Endothelial cell of umbilical vein (primary cell): ENCODE results near the gene LRRC34. TPM values are rescaled to one million over a fixed set of nuclear protein-coding genes. Genes with fewer than 3 reads are reported as not detected.

Source experiments
- BruUV-seq: library from RNA; stranded (reverse); fragments of 400-500 nt; replicated peaks from 2 replicates; lab custom pipeline; 2021; lab: Mats Ljungman, UMichigan
- CTCF ChIA-PET: fragments of 300-600, 350-600 bp; sonication (Branson Sonifier 250); formaldehyde crosslinking; loops from one replicate; lab custom pipeline; 2021; ENCODE audit warnings: antibody characterized with exemption, inconsistent platforms; lab: Charles Lee
- POLR2A ChIA-PET: fragments of 300-600, 350-600 bp; sonication (Branson Sonifier 250); formaldehyde crosslinking; loops from one replicate; lab custom pipeline; 2021; ENCODE audit warnings: antibody characterized with exemption, inconsistent platforms; lab: Charles Lee
- DNase-seq: peaks from one replicate; pipeline ENCODE4 v3.0.0-alpha.2; 2011; ENCODE audit warnings: low read depth, low spot score
- FAIRE-seq: peaks from 2 replicates; lab custom pipeline; 2011; peaks lifted over from hg19 to GRCh38; lab: Jason Lieb, UNC
- H2AFZ ChIP-seq: 2 replicates; pipeline ENCODE4 v1.6.0; 2012; ENCODE audit warnings: low read depth, low read length, control low read depth, inconsistent platforms
- H3K27ac ChIP-seq: 2 replicates; pipeline ENCODE4 v1.5.1; 2011; ENCODE audit warnings: low read depth, mild to moderate bottlenecking, control low read depth, low read length, moderate library complexity; ENCODE audit not compliant: insufficient read depth
- H3K27me3 ChIP-seq, 2 experiments: 2 replicates each; pipeline versions ENCODE4 v1.6.0 to v1.6.1; 2011; ENCODE audit warnings: low read length in 2 of 2, mixed read lengths in 1 of 2; ENCODE audit not compliant: control insufficient read depth in 2 of 2, insufficient read depth in 2 of 2
- H3K36me3 ChIP-seq, 2 experiments: 2 replicates in 1 of 2; 3 replicates in 1 of 2; pipeline ENCODE4 v1.5.1; 2011; ENCODE audit warnings: low read length in 2 of 2, mild to moderate bottlenecking in 1 of 2, moderate library complexity in 1 of 2; ENCODE audit not compliant: control insufficient read depth in 2 of 2, insufficient read depth in 2 of 2; ENCODE audit errors: extremely low read depth in 1 of 2
- H3K4me1 ChIP-seq: 3 replicates; pipeline ENCODE4 v1.5.1; 2011; ENCODE audit warnings: mild to moderate bottlenecking, low read length; ENCODE audit not compliant: control insufficient read depth, insufficient read depth; ENCODE audit errors: extremely low read depth
- H3K4me2 ChIP-seq: 2 replicates; pipeline ENCODE4 v1.6.1; 2011; ENCODE audit warnings: low read length, control low read depth, mixed read lengths; ENCODE audit not compliant: insufficient read depth
- H3K4me3 ChIP-seq, 3 experiments: fragments of 200-600 bp in 1 of 3; sonication (generic), shearing (Covaris generic) in 1 of 3; replicated peaks in 1 of 3; 2 replicates each; pipeline ENCODE4 v1.5.1; 2011 to 2016; ENCODE audit warnings: control low read depth in 3 of 3, low read length in 3 of 3, mild to moderate bottlenecking in 2 of 3, inconsistent platforms in 1 of 3, low read depth in 1 of 3, moderate library complexity in 1 of 3; ENCODE audit not compliant: insufficient read depth in 1 of 3
- H3K79me2 ChIP-seq: 2 replicates; pipeline ENCODE4 v1.6.0; 2012; ENCODE audit warnings: low read length, inconsistent platforms; ENCODE audit not compliant: control insufficient read depth, insufficient read depth
- H3K9ac ChIP-seq: replicated peaks from 2 replicates; pipeline ENCODE3; 2011; ENCODE audit warnings: low read length, control low read depth; ENCODE audit not compliant: insufficient read depth; ENCODE audit errors: extremely low read depth
- H3K9me1 ChIP-seq: replicated peaks from 3 replicates; pipeline ENCODE4 v1.6.0; 2011; ENCODE audit warnings: mild to moderate bottlenecking, low read length; ENCODE audit not compliant: control insufficient read depth, insufficient read depth; ENCODE audit errors: extremely low read depth
- H3K9me3 ChIP-seq: replicated peaks from 2 replicates; pipeline ENCODE4 v1.5.1; 2012; ENCODE audit warnings: low read length, inconsistent platforms; ENCODE audit not compliant: control insufficient read depth, insufficient read depth
- H4K20me1 ChIP-seq: replicated peaks from 2 replicates; pipeline ENCODE3; 2011; ENCODE audit warnings: mild to moderate bottlenecking, low read length; ENCODE audit not compliant: control insufficient read depth, insufficient read depth; ENCODE audit errors: extremely low read depth
- EZH2 ChIP-seq: IDR thresholded peaks from 2 replicates; pipeline ENCODE4 v1.6.1; 2012; ENCODE audit warnings: borderline replicate concordance, low read depth, mild to moderate bottlenecking, moderate library complexity, low read length, inconsistent platforms; ENCODE audit not compliant: severe bottlenecking
- FOS ChIP-seq: IDR thresholded peaks from 2 replicates; pipeline ENCODE4 v1.6.1; 2011; ENCODE audit warnings: mild to moderate bottlenecking, low read length, moderate library complexity, borderline replicate concordance; ENCODE audit not compliant: insufficient read depth
- GATA2 ChIP-seq: IDR thresholded peaks from 2 replicates; pipeline ENCODE4 v1.7.0; 2011; ENCODE audit warnings: low read depth, mild to moderate bottlenecking, moderate library complexity, mixed read lengths, low read length; ENCODE audit not compliant: insufficient read length, insufficient read depth
- JUN ChIP-seq: IDR thresholded peaks from 2 replicates; pipeline ENCODE4 v1.6.1; 2011; ENCODE audit warnings: borderline replicate concordance, low read depth; ENCODE audit not compliant: insufficient read length, insufficient read depth
- MYC ChIP-seq: IDR thresholded peaks from one replicate; pipeline ENCODE4 v1.6.1; 2011; ENCODE audit warnings: mild to moderate bottlenecking, low read depth, low read length
- POLR2A ChIP-seq: IDR thresholded peaks from 2 replicates; pipeline ENCODE4 v1.6.1; 2012; ENCODE audit warnings: low read depth, mild to moderate bottlenecking, control low read depth, low read length
- POLR2AphosphoS5 ChIP-seq: IDR thresholded peaks from 2 replicates; pipeline ENCODE4 v1.6.1; 2012; ENCODE audit warnings: low read depth, mild to moderate bottlenecking, control low read depth, low read length, moderate library complexity; ENCODE audit not compliant: insufficient read depth
- dilution Hi-C: fragments of 300-500 bp; cut with MboI; formaldehyde crosslinking; loops from one replicate; pipeline ENCODE4 v1.15.0; 2019; ENCODE audit warnings: low sequenced_read_pairs; ENCODE audit not compliant: extremely low pct_ligation_motif_present
- intact Hi-C: fragments of 100-400 bp; cut with micrococcal nuclease; formaldehyde crosslinking; loops from one replicate; pipeline ENCODE4 v1.10.0; 2022
- polyA plus RNA-seq, 4 experiments: library from polyadenylated mRNA; depleted of rRNA in 3 of 4; stranded (reverse) in 3 of 4; unstranded in 1 of 4; fragments of >200 nt; gene quantifications; 2 replicates each; pipeline versions ENCODE4 v1.2.1 to v1.2.3, GENCODE V29; 2011 to 2012; ENCODE audit warnings: missing spikeins in 1 of 4
- total RNA-seq: library from RNA; stranded (reverse); gene quantifications from 2 replicates; pipeline ENCODE4 v1.2.3, GENCODE V29; 2021
- TF ChIP-seq, protein P1 (sequence below), 2 donors: IDR thresholded peaks; 1 replicate in 1 of 2; 2 replicates in 1 of 2; pipeline ENCODE4 v1.5.1; 2011; ENCODE audit warnings: low read length in 2 of 2, mild to moderate bottlenecking in 2 of 2, moderate library complexity in 2 of 2, control low read depth in 1 of 2, inconsistent platforms in 1 of 2, low read depth in 1 of 2; ENCODE audit not compliant: insufficient read depth in 1 of 2; ENCODE audit errors: extremely low read depth in 1 of 2
- TF ChIP-seq, protein P2 (sequence below): IDR thresholded peaks from 2 replicates; pipeline ENCODE4 v1.6.1; 2011; ENCODE audit not compliant: insufficient read depth, insufficient read length

LRRC34 gene
- total and polyA plus RNA-seq, 2 donors (not counting 3 experiments of a cell fraction or from before 2014, with no cell fraction given) = 0.72 to 2.5 TPM

DNA sequence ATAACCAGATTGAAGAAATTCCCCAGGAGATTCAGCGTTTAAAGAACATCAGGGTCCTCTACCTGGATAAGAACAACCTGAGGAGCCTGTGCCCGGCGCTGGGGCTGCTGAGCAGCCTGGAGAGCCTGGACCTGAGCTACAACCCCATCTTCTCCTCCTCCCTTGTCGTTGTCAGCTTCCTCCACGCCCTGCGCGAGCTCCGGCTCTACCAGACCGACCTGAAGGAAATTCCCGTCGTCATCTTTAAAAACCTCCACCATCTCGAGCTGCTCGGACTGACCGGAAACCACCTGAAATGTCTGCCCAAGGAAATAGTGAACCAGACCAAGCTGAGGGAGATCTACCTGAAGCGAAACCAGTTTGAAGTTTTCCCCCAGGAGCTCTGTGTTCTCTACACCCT, 9.4 kb upstream of the LRRC34 start:
- dilution Hi-C loops (no loop called here), intact Hi-C loops (no loop called here)

More for the DNA sequence above, 9.4 kb upstream of the LRRC34 start:
- DNase-seq = no peak
- no TSS peak for BruUV-seq
- TF ChIP-seq EZH2 = no peak
- no peak for TF ChIP-seq MYC
- no peak for TF ChIP-seq POLR2A
- no peak for TF ChIP-seq POLR2AphosphoS5
- TF ChIP-seq, protein P1, sequence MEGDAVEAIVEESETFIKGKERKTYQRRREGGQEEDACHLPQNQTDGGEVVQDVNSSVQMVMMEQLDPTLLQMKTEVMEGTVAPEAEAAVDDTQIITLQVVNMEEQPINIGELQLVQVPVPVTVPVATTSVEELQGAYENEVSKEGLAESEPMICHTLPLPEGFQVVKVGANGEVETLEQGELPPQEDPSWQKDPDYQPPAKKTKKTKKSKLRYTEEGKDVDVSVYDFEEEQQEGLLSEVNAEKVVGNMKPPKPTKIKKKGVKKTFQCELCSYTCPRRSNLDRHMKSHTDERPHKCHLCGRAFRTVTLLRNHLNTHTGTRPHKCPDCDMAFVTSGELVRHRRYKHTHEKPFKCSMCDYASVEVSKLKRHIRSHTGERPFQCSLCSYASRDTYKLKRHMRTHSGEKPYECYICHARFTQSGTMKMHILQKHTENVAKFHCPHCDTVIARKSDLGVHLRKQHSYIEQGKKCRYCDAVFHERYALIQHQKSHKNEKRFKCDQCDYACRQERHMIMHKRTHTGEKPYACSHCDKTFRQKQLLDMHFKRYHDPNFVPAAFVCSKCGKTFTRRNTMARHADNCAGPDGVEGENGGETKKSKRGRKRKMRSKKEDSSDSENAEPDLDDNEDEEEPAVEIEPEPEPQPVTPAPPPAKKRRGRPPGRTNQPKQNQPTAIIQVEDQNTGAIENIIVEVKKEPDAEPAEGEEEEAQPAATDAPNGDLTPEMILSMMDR (IDR thresholded peaks at IDR 0.05; ENCODE audit: extremely low read depth in 1 of 2, insufficient read depth in 1 of 2, low read depth in 1 of 2, low read length in 2 of 2) = no peak
- TF ChIP-seq FOS = no peak
- TF ChIP-seq JUN = no peak
- no peak for TF ChIP-seq GATA2
- TF ChIP-seq, protein P2, sequence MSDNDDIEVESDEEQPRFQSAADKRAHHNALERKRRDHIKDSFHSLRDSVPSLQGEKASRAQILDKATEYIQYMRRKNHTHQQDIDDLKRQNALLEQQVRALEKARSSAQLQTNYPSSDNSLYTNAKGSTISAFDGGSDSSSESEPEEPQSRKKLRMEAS = no peak
- no peak overlapping the region for H2AFZ ChIP-seq
- H3K4me2 ChIP-seq = no peak overlapping the region
- H3K27ac ChIP-seq = no peak overlapping the region
- FAIRE-seq = no peak
- H3K9ac ChIP-seq = no peak overlapping the region
- POLR2A ChIA-PET = no interaction called here
- no peaks in the 10 kb centered on the region for H3K79me2 ChIP-seq
- no peaks in the 10 kb centered on the region for H4K20me1 ChIP-seq
- CTCF ChIA-PET = interaction anchor here (0.9 kb wide), 1 partner anchor 12 kb away, joined by 3 read pairs; no protein-coding TSS in a partner anchor
- no peaks in the 10 kb centered on the region for H3K36me3 ChIP-seq
- H3K27me3 ChIP-seq = peaks cover 5 to 8% of the 10 kb centered on the region in 2 experiments
- no peaks in the 10 kb centered on the region for H3K4me1 ChIP-seq
- H3K9me3 ChIP-seq = no peaks in the 10 kb centered on the region
- H3K4me3 ChIP-seq = no peak overlapping the region
- H3K9me1 ChIP-seq = no peaks in the 10 kb centered on the region
